Measurements from ENCODE around the gene PLCH1.

The PLCH1 gene

GRCh38 chr3:155682426-155683343 is 62.2 kb downstream of the PLCH1 start:
- DNase-seq, result no peak

DNA sequence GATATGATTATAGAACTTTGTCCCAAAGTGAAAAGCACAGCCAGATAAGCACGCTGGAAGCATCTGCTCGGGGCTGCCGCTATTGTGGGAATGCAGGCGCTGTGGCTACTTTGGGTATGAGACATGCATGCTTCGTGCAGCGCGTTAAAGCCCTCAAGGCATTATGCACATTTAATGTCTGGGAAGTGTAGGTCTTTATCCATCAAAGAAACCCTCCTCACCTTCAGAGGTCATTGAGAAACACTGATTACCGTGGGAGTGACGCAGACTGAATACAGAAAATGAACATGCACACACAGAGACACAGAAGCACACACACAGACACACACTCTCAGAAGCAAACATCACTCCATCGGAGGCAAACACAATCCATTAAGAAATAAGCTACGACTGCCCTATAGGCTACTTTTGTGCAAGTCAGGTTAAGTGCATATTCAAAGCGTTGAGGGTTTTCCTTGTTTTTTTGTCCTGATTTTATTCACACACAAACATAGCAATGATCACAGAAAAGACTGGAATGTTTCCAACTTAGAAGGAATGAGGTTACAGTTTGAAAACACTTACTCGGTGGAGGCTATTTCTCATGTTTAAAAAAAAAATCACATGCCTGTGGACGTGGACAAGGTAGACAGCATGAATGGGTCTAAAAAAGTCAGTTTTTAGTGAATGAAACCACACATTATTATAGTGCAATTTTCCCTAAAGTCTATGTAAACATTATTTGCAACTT is 68.5 kb downstream of the PLCH1 start:
- DNase-seq, result no peak

GRCh38 chr3:155675094-155675493 is 69.8 kb downstream of the PLCH1 start:
- DNase-seq, result no peak

DNA sequence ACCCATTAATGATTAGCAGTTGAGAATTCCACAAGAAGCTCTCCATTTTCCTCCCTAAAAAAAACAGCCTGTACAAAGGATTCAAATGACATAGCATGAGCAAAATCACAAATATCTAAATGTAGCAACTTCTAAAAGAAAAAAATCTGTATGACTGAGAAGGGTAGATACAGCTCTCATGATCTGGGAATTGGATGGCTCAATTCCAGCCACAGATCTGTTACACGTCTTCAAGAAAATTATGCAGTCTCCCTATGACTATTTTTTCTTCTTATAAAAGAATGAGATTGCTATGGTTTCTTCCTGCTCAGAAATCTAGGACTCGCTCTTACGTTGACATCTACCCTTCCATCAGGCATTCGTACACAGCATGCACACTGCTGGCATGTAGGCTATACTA is 71.5 kb downstream of the PLCH1 start:
- DNase-seq, result no peak

DNA sequence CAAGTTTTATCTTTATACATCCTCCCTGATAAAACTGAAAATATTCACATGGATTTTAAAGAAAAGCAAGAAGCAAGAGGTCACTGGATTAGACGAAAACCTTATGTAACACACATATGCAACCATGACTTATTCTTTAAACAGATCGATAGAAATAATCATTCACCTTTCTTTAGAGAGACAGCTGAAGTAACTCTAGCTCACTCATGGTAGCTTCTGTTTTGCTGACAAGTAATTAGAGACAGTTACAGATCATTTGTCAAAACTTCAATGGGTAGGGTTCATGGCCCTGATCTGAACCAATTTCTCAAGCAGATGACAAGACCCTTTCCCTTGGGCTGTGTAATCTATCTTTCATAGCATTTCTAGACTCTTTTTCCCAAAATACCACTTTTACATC is 74.5 kb downstream of the PLCH1 start:
- no peak for DNase-seq

DNA sequence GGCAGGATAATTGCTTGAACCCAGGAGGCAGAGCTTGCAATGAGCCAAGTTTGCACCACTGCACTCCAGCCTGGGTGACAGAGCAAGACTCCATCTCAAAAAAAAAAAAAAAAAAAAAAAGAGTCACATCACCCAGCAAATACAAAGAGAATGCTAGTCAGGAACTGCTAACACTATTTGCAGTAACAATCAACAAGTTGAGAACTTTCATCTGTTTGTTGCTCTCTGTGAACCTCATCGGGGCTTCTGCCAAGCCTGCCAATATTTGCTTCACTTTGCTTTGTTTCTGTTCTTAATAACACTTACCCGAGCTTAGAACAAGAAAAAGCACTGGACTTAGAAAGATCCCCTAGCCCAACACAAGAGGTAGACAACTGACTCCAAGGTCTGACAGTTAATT is 76.9 kb downstream of the PLCH1 start:
- DNase-seq, result no peak

DNA sequence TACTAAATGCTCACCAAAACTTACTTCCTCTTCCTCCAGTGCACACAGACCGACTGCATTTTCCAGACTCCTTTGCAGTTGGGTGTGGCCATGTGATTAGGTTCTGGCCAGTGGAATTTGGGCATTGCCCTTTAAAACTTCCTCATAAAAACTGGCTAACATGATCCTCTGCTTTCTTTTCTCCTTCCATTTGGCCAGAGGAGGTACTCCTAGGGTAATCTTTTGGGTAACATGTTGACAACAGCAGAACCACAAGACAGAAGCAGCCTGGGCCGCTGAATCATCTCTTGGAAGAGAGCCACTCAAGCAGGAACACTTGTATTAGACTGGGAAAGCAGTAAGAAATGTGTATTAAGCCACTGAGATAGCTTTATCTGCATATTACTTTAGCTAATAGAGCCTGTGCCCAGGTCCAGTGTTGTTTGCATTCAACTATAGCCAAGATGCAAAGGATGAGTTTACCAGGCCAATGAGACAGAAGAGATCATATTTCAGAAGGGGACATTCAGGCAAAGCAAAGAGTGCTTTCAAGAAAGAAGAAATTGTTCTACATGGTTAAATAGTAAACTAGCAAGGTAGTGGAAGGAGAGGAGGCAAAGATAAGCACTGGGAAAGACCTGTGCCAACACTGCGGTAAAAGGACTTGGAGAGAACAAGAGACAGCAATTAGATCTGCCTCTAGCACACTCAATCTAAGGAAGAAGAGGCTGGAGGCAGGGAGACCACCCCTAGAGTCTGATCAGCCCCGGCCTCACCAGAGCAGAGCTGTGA is 79.8 kb downstream of the PLCH1 start:
- no peak for DNase-seq

DNA sequence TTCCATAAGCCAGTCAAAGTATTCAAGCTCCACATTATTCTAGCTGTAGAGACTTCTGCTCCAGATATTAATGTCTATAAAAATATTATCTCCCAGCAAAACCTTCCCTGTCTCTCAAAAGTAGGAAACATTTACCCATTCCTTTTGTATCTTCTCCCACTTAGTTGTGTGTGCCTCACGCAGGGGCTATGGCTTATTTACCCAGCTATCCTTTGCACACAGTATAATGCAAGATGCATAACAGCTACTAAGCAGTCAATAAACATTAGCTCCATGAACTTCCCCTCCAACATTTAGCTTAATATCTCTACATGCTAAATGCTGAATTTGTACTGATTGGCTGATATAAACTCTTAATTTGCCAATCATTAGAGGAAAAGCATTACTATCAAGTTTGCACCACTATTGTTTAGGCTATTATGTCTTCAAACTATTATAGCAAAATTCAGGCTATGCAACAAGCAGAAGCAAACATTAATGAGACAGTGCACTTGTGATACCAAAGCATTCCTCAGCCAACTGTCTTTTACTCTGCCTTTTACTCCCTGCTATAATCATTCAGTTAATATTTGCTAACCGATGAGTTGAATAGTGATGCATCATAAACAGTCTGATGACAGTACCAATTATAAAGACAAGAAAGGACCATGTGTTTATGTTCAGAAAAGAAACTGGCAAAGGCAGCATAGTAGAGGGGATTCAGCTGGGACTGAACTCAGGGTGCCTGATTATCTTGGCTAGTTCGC is 81.2 kb downstream of the PLCH1 start:
- DNase-seq, result no peak

DNA sequence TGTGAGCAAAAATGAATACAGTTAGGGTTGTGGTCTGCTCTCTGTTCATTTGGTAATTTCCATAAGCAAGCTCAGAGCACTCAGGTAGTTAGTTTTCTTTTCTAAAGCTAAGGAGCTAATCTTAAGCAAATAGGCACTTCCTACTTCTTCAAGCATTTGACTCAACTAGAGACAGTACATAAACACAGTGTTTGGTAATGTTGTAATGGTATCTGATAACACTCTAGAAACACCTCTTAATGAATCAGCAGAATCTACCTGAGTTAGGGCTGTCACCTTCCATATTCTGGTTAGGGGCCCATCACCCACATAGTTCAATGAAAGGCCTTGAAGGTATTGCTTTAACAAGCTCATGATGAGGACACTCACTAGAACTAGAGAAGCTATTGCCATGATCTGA is 83.1 kb downstream of the PLCH1 start:
- no peak for DNase-seq

- DNase-seq, result no peak
Measured at GRCh38 chr3:155661042-155661441, 83.8 kb downstream of the PLCH1 start.

DNA sequence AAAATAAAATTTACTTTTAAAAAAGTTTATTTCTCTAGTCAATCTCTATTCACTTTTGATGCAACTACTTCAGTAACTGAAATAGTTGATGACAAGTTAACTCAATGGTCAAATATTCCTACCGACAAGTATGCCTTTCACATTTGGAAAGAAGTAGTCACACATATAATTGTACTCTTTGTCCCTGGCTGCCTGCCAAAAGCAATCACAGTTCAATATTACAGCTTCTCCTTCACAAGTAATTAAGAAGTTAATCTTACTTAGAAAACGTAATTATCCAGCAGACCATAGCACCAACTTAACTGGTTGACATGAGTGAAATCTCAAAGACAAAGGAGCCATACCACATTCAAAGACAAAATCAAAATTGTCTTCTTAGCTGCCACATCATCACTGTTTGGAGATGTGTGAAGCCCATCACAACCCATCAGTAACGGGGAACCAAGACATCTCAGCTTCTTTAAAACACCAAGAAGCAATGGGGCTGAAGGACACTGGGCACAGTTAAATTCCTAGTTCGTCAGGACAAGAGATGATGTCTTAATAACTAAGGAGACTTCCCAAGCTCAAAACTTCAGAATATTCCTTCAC is 86.1 kb downstream of the PLCH1 start:
- no peak for DNase-seq

- no peak for DNase-seq
Measured at GRCh38 chr3:155658006-155658405, 86.9 kb downstream of the PLCH1 start.

DNA sequence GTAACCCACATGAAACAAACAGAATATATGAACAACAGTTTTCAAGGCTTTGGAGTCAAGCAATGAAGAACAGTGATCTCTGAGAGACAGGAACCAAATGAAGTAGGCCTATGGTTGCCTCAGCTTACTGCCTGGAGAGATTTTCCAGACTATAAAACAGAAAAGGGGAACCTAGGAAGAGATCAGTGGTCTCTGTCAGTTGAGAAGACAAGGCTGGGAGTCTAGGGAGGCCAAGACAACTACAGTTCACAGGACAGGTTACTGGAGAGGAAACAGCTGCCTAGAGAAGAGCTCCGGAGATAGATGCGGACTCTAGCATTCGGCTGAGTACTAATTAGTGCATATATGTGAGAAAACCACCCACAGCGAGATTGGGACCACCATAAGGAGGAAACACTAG is 87.7 kb downstream of the PLCH1 start:
- DNase-seq, result no peak

DNA sequence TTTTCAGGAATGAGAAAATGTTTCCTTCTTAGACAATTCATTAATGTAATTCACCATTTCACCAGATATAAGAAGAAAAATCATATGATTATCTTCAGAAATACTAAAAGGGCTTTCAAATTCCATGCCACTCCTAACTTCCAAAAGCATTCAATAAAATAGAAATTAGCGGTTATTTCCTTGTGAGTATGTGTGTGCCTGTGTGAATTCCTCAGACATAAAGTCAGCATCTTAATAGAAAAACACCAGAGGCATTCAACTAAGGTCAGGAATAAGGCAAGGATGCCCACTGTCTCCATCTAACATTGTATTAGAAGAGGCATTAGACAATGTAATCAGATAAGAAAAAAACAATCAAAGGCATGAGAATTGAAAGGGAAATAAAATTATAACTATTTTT is 88.4 kb downstream of the PLCH1 start:
- no peak for DNase-seq

GRCh38 chr3:155651489-155652218 is 93.2 kb downstream of the PLCH1 start:
- DNase-seq, result no peak

GRCh38 chr3:155648013-155648591 is 96.8 kb downstream of the PLCH1 start:
- DNase-seq, result no peak

DNA sequence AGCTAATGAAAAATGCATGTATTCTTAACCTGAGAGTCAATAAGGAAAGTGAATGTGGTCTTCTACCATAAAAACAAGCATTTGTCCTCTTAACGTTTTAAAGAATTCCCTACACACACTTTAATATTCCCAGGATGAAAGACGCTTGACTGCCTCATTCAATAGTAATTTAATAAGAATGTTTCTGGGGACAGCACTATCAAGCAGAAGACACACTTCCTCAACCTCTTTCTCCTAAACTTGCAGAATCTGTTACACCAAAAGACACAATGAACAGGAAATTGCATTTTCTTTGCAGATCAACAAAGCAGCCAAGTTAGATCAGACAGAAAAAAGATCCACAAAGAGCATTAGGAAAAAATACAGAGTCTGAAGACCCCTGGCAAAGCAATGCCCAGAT is 97.7 kb downstream of the PLCH1 start:
- DNase-seq, result no peak

GRCh38 chr3:155646669-155647068 is 98.2 kb downstream of the PLCH1 start:
- DNase-seq, result no peak

DNA sequence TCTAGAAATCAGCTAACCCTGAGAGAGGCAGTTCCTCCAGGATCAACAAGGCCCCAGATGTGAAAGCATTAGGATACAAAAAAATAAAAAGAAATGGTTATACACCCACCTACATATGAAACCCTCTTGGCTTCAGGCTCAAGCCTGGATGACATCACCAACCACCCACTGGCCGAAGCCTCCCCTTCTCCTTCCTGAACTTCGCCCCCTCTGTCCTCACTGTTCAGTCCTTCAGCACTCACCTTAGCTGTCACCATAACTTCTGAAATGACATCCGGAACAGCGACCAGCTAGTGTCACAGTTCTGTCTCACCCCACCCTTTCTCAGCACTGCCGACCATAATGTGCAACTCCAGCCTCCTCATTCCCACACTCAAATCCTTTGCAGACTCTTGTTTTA is 98.7 kb downstream of the PLCH1 start:
- DNase-seq, result no peak

DNA sequence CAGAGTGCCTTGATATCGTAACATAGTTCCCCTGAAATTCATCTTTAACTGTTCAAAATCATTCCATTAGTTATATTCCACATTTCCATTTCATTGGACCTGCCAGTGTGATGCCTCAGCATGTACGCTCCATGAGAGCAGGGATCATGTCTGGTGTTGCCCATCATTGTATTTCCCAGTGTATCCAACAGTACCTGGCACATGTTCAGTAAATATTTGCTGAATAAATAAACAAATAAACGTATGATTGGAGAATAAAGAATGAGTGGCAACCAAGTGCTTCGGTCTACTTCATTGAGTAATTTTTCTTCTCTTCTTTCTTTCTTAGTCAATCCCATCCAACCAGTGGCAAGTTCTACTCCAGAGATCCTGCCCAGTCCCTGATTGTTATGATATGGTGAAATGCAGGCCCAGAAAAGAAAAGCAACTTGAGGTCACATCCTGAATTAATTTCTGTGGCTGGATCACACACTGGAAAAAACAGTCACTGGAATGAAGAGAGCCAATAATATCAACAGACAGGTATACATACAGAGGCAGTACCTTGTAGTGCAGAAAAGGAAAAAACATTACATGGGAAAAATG is 101.2 kb downstream of the PLCH1 start:
- no peak for DNase-seq

DNA sequence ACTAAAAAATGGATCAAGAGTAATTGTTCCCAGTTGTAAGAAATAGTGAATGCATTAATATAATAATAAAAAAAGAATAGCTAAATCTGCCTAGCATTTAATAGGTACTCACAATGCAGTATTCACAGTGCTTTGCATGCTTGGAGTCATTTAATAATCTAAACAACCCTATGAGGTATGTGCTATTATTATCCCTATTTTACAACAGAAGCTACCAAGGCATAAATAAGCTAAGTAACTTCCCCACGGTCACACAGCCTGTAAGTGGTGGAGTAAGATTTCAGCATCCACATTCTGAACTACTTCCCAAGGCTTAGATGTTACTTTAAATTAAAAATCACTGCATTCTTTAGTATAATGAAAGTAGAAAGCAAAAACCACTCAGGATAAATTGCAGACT is 102.9 kb downstream of the PLCH1 start:
- DNase-seq, result no peak

All from activated T-cell treated with anti-CD3 and anti-CD28 coated beads, Interleukin-2, amount 50 U/mL, for 1 hour (primary cell).